HL-60/S4 (cell line): Measurements from ENCODE around the gene PDLIM4.

ENCODE experiments used
- in situ Hi-C: fragments of 300-500 bp; cut with MboI; formaldehyde crosslinking; loops from 2 replicates; pipeline ENCODE4 v1.14.3; 2022; ENCODE audit warnings: low sequenced_read_pairs

Gene PDLIM4

GRCh38 chr5:132253008-132253441, 4.5 kb upstream of the PDLIM4 start:
- in situ Hi-C loops, result no loop called here

GRCh38 chr5:132253452-132254320, 3.8 kb upstream of the PDLIM4 start:
- in situ Hi-C loops, result no loop called here

- in situ Hi-C loops, result no loop called here
Observed at GRCh38 chr5:132254321-132254977, 3.0 kb upstream of the PDLIM4 start.

GRCh38 chr5:132256086-132256782, 1.3 kb upstream of the PDLIM4 start:
- in situ Hi-C loops, result no loop called here

- in situ Hi-C loops, result no loop called here
Observed at GRCh38 chr5:132256783-132257130, 739 bp upstream of the PDLIM4 start.

- in situ Hi-C loops, result no loop called here
Observed at GRCh38 chr5:132258102-132259068, 889 bp downstream of the PDLIM4 start.

GRCh38 chr5:132259069-132259851, 1.8 kb downstream of the PDLIM4 start:
- in situ Hi-C loops, result no loop called here

GRCh38 chr5:132260051-132260450, 2.6 kb downstream of the PDLIM4 start:
- in situ Hi-C loops, result no loop called here

GRCh38 chr5:132260714-132261551, 3.4 kb downstream of the PDLIM4 start:
- in situ Hi-C loops, result no loop called here

GRCh38 chr5:132261881-132262845, 4.7 kb downstream of the PDLIM4 start:
- in situ Hi-C loops, result no loop called here

- in situ Hi-C loops, result no loop called here
Observed at GRCh38 chr5:132262882-132263547, 5.5 kb downstream of the PDLIM4 start.

- in situ Hi-C loops, result no loop called here
Observed at GRCh38 chr5:132263548-132264261, 6.2 kb downstream of the PDLIM4 start.

- in situ Hi-C loops, result no loop called here
Observed at GRCh38 chr5:132264546-132265335, 7.2 kb downstream of the PDLIM4 start.

- in situ Hi-C loops, result no loop called here
Observed at GRCh38 chr5:132265336-132266030, 8.0 kb downstream of the PDLIM4 start.
